Testis (tissue), 2 donors: ENCODE data around the gene NECTIN1.

ENCODE experiments used
- CTCF ChIP-seq, 3 experiments: fragments of 450-650 bp in 2 of 3; fragments of 200-600 bp in 1 of 3; sonication (generic) in 1 of 3; IDR thresholded peaks; one replicate each; pipeline ENCODE4 v1.5.1; 2016 to 2019; ENCODE audit warnings: antibody characterized with exemption in 3 of 3, mild to moderate bottlenecking in 2 of 3, moderate library complexity in 1 of 3
- POLR2A ChIP-seq: fragments of 450-650 bp; IDR thresholded peaks from one replicate; pipeline ENCODE4 v1.6.1; 2017; ENCODE audit warnings: antibody characterized with exemption, mild to moderate bottlenecking, moderate library complexity

GRCh38 chr11:119608781-119609180 lies 120.2 kb downstream of the NECTIN1 start:
- TF ChIP-seq POLR2A (no peak), CTCF (IDR thresholded peaks at IDR 0.05) (no peak)
